HPDE6-E6E7 (cell line): ENCODE data around the gene SCLY.

Experiments
- DNase-seq: peaks from one replicate; pipeline ENCODE4 v3.0.0; 2011; ENCODE audit warnings: missing footprints; ENCODE audit errors: extremely low spot score

Gene SCLY

DNA sequence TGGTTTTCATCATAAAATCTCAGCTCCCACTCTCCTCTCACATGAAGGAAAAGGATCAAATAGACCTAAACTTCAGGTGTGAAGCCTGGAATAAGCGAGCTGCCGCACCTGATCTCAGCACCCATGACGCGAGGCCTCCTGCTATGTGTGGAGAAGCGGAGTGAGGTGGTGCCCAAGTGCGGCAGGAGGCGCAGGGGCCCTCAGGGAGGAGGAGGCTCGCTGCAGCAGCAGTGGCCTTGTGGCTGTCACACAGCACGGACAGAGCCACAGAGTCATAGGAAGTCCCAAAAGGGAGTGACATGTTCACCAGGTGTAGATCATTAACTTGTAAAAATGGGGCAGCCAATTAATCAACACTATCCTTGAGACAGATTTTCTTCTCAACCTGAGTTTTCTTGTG lies 9.1 kb downstream of the SCLY start:
- no peak for DNase-seq

DNA sequence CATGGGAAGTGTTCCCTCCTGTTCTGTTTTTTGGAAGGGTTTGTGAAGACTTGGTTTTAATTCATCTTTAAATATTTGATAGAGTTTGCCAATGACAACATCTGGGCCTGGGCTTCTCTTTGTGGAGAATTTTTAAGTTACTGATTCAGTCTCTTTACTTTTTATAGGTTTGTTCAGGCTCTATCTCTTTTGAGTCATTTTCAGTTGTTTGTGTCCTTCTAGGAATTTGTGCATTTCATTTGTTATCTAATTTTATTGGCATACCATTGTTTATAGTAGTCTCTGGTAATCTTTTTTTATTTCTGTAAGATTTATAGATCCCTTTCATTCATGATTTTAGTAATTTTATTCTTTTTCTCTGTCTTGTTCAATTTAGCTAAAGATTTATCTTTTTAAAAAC lies 14.6 kb downstream of the SCLY start:
- DNase-seq = no peak

GRCh38 chr2:238077292-238077691 lies 16.5 kb downstream of the SCLY start:
- DNase-seq = no peak

GRCh38 chr2:238079874-238080327 lies 19.1 kb downstream of the SCLY start:
- no peak for DNase-seq

DNA sequence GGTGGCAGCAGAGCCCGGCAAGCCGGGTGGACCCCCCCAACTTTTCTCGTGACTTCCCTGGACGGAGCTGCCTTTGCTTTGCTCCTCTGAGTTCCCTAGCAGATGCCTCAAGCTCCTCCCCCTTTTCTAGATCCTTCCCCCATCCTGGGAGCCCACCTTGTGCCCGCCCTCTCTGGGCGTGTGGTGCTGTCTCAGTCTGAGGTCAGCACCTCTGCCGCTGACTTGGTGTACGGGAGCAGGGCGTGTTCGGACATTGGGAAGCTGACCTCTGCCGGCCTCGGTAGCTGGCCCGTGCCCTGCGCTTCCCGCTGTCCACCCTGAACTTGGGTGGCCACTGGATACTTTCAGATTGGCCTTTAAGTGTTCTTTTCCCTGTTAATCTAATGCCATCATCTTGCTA lies 19.7 kb downstream of the SCLY start:
- DNase-seq = no peak

DNA sequence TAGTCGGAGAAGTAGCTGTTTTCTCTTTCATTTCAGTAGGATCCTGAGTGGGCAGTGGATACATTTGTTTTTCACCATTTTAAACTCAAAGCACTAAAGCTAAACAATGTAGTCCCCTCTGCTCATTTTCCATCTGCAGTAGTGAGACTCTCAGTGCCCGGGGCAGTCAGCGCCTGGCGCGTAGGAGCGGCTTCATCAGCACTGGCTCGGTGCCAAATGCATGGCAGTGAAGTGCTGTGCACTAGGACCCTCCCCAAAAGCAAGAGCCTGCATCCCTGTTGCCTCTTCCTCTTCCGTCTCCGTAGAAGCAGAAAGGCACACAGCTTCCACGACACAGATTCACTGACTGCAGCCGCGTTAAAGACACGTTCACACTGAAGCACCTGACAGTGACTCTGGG lies 20.3 kb downstream of the SCLY start:
- DNase-seq = no peak

GRCh38 chr2:238081561-238081960 lies 20.8 kb downstream of the SCLY start:
- no peak for DNase-seq

GRCh38 chr2:238082151-238082550 lies 21.4 kb downstream of the SCLY start:
- DNase-seq = no peak

GRCh38 chr2:238082827-238083226 lies 22.0 kb downstream of the SCLY start:
- DNase-seq = no peak

GRCh38 chr2:238083919-238084318 lies 23.1 kb downstream of the SCLY start:
- DNase-seq = no peak

GRCh38 chr2:238084761-238085160 lies 24.0 kb downstream of the SCLY start:
- no peak for DNase-seq

GRCh38 chr2:238085899-238086298 lies 25.1 kb downstream of the SCLY start:
- no peak for DNase-seq

DNA sequence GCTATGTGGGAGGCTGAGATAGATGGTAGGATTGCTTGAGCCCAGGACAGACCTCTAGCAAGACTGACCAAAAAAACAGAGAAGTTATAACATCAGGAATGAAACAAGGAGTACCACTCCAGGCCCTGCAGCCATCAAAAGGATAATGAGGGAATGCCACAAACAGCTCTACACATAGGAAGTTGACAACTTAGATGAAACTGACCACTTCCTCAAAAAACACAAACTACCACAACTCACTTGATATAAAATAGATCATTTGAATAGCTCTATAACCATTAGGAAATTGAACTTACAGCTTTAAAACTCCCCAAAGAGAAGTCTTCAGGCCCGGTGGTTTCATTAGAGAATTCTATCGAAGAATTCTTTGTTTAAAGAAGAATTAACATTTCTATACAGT lies 26.4 kb downstream of the SCLY start:
- no peak for DNase-seq

GRCh38 chr2:238090887-238091286 lies 30.1 kb downstream of the SCLY start:
- DNase-seq = no peak

- DNase-seq = no peak
Measured at GRCh38 chr2:238091436-238092060, 30.7 kb downstream of the SCLY start.

DNA sequence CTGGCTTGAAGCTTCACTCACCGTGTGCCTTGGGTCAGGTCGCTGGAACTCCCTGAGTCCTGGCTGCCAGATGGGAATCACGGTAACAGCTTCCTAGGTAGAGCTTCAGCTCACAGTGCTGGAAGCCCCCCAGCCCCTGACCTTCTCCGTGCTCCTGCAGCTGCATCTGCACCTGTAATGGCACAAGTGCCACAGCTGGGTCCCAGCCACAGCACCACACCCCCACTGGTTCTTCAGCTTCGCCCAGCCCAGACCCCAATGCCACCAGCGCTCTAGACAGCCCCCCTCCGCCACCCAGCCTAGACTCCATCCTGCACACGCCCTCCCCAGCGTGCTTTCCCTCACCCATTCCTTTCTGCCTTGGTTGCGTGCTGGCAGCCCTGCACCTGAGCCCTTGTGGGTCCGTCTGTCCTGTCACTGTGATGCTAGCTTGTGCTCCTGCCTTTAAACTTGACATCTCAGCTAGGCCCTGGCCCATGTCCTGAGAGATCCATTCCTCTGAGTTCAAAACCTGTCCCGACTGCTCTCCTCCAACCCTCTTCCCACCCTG lies 31.8 kb downstream of the SCLY start:
- no peak for DNase-seq

DNA sequence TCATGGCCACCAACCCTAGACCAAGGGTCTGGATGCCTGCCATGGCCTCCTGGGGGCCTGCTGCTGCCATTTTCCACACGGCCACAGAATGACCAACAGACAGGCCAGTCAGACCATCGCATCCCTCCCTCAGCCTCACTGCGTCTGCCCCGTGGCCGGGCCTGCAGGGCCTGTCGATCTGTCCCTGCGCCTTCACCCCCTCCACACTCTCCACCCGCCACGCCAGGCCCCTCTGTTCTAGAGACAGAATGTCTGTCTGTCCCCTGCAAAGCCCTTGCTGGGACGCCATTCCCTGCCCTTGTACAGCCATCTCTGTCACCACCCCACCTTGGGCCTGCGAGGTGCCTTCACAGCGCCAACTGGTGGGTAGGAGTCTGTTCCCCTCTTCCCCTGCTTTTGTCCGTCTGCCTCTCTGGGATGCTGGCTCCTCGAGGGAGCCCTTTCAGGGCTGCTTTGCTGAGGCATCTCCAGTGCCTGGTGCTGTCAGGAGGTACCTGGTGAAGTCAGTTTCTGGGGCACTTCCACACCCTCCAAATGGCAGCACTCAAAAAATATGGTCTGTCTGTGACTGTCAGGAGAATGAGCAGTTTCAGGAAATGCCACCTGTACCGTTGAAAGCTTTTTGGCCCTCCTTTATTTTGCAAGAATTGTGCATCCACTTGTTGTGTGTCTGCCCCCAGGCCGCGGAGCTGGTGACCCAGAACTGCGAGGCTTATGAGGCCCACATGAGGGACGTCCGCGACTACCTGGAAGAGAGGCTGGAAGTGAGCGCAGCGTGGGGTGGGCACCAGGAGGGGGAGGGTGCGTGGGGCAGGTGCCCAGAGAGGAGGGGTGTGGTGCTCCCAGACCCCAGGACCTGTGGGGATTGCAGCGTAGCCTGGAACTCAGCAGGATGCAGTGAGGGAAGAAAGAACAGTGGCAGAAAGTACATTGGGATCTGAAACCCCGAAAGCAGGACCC lies 32.7 kb downstream of the SCLY start:
- no peak for DNase-seq

GRCh38 chr2:238094438-238095022 lies 33.7 kb downstream of the SCLY start:
- no peak for DNase-seq

GRCh38 chr2:238095143-238095542 lies 34.3 kb downstream of the SCLY start:
- DNase-seq = no peak

- no peak for DNase-seq
Measured at GRCh38 chr2:238096311-238097011, 35.7 kb downstream of the SCLY start.

GRCh38 chr2:238097201-238097987 lies 36.6 kb downstream of the SCLY start:
- no peak for DNase-seq
